Transverse colon (tissue), 4 donors: Measurements from ENCODE around the gene PDZD8.

Experiments
- EP300 ChIP-seq: sonication (generic); formaldehyde crosslinking; IDR thresholded peaks from one replicate; pipeline ENCODE4 v1.6.1; 2017; ENCODE audit warnings: antibody characterized with exemption, low read depth
- POLR2A ChIP-seq: fragments of 450-650 bp; IDR thresholded peaks from one replicate; pipeline ENCODE4 v1.6.1; 2016; ENCODE audit warnings: antibody characterized with exemption, mild to moderate bottlenecking, moderate library complexity
- POLR2AphosphoS5 ChIP-seq, 3 donors: sonication (generic); formaldehyde crosslinking; IDR thresholded peaks; one replicate each; pipeline ENCODE4 v1.6.1; 2016; ENCODE audit warnings: antibody characterized with exemption in 3 of 3
- TF ChIP-seq, protein P1 (sequence below), 5 experiments: fragments of 200-600 bp in 3 of 5; fragments of 450-650 bp in 2 of 5; sonication (generic) in 3 of 5; IDR thresholded peaks; 1 replicate in 2 of 5; 2 replicates in 3 of 5; pipeline ENCODE4 v1.5.1; 2016 to 2017; ENCODE audit warnings: antibody characterized with exemption in 5 of 5, inconsistent platforms in 3 of 5, mild to moderate bottlenecking in 2 of 5, moderate library complexity in 1 of 5

DNA sequence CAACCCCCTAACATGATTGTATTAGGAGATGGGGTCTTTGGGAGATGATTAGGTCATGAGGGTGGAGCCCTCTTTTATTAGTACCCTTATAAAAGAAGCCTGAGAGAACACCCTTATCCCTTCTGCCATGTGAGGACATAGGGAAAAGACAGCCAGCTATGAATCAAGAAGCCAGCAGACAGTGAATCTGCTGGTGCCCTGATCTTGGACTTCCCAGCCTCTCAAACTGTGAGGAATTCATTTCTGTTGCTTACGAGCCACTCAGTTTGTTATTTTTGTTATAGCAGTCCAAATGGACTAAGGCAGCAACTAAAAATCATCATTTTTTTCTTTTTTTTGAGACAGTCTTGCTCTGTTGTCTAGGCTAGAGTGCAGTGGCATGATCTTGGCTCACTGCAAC is 74.6 kb downstream of the PDZD8 start:
- TF ChIP-seq, protein P1, sequence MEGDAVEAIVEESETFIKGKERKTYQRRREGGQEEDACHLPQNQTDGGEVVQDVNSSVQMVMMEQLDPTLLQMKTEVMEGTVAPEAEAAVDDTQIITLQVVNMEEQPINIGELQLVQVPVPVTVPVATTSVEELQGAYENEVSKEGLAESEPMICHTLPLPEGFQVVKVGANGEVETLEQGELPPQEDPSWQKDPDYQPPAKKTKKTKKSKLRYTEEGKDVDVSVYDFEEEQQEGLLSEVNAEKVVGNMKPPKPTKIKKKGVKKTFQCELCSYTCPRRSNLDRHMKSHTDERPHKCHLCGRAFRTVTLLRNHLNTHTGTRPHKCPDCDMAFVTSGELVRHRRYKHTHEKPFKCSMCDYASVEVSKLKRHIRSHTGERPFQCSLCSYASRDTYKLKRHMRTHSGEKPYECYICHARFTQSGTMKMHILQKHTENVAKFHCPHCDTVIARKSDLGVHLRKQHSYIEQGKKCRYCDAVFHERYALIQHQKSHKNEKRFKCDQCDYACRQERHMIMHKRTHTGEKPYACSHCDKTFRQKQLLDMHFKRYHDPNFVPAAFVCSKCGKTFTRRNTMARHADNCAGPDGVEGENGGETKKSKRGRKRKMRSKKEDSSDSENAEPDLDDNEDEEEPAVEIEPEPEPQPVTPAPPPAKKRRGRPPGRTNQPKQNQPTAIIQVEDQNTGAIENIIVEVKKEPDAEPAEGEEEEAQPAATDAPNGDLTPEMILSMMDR (IDR thresholded peaks at IDR 0.05): no peak
- TF ChIP-seq POLR2AphosphoS5 (IDR thresholded peaks at IDR 0.05) (no peak), EP300 (no peak), POLR2A (no peak)
